Measurements from ENCODE around the gene SNAPC1. TPM values are rescaled to one million over a fixed set of nuclear protein-coding genes. Genes with fewer than 3 reads are reported as not detected.
"Not testable (repeated sequence)": the region's sequence is repeated elsewhere in the genome, so short reads cannot be mapped to it uniquely, and the experiment has no call there.

Gene SNAPC1
- total and polyA plus RNA-seq, 7 donors: 0.92 to 7.8 (median 4.1) TPM

DNA sequence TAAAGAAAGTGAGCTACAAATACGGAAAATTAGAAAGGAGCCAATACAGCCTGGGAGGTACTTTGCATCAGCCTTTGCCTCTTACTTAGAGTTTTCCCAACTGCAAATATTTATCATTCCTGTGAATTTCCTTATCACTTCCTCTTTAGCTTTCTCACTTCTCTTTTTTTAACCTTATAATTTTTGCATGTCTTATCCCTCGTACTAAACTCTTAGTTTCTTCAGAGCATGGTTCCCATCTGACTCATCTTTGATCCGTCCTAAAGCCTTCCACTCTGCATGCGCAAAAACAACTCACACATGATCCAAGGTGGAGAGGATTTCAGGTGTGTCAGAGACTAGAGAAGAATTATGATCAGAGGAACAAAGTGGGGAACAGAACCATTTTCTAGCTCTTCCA, 9.6 kb upstream of the SNAPC1 start:
- 43 to 53% methylated on average over 4 of the region's 4 CpGs for WGBS, 2 donors
- H3K4me1 ChIP-seq: peaks cover 0 to 22% (median 8%) of the 10 kb centered on the region in 4 donors
- peak overlapping the region in 2 of 4 donors; percentile 88 to 93 for H3K27ac ChIP-seq
- intact Hi-C loops (cut with DNase I): loop anchor here (5.0 kb wide), 1 partner anchor 280 kb away; no protein-coding TSS in a partner anchor
- H3K4me3 ChIP-seq: no peak overlapping the region
- no peak for DNase-seq
- H3K36me3 ChIP-seq: peaks cover 0 to 7% (median 0%) of the 10 kb centered on the region in 4 donors
- H3K9me3 ChIP-seq: no peaks in the 10 kb centered on the region
- TF ChIP-seq POLR2AphosphoS5 (IDR thresholded peaks at IDR 0.05): no peak
- no peak for TF ChIP-seq POLR2A (IDR thresholded peaks at IDR 0.05)
- TF ChIP-seq EP300 (IDR thresholded peaks at IDR 0.05): no peak
- TF ChIP-seq, protein P1, sequence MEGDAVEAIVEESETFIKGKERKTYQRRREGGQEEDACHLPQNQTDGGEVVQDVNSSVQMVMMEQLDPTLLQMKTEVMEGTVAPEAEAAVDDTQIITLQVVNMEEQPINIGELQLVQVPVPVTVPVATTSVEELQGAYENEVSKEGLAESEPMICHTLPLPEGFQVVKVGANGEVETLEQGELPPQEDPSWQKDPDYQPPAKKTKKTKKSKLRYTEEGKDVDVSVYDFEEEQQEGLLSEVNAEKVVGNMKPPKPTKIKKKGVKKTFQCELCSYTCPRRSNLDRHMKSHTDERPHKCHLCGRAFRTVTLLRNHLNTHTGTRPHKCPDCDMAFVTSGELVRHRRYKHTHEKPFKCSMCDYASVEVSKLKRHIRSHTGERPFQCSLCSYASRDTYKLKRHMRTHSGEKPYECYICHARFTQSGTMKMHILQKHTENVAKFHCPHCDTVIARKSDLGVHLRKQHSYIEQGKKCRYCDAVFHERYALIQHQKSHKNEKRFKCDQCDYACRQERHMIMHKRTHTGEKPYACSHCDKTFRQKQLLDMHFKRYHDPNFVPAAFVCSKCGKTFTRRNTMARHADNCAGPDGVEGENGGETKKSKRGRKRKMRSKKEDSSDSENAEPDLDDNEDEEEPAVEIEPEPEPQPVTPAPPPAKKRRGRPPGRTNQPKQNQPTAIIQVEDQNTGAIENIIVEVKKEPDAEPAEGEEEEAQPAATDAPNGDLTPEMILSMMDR (IDR thresholded peaks at IDR 0.05): no peak
- no peaks in the 10 kb centered on the region for H3K27me3 ChIP-seq

DNA sequence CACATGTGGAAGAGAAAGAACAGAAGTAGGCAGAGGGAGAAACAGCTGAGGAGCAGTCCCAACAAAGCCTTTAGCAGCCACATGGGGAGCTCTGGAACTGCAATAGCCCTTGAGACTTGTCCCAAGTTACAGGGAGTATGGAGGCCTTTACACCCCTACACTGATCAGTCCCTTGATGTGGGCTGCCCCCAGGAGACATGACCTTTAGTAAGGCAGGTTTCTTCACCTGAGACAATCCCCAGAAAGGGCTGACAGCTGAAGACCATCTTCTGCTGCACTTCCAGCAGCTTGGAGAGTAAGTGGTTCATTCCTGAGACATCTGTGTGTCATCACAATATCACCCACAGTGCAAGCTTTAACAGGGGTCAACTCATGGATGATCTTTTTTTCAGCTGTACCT, 8.6 kb upstream of the SNAPC1 start:
- H3K9me3 ChIP-seq: no peaks in the 10 kb centered on the region
- no peak for DNase-seq
- intact Hi-C loops (cut with DNase I): loop anchor here (5.0 kb wide), 1 partner anchor 281 kb away; no protein-coding TSS in a partner anchor
- no peaks in the 10 kb centered on the region for H3K27me3 ChIP-seq
- TF ChIP-seq POLR2AphosphoS5 (IDR thresholded peaks at IDR 0.05) (no peak), EP300 (IDR thresholded peaks at IDR 0.05) (no peak), POLR2A (IDR thresholded peaks at IDR 0.05) (no peak)
- TF ChIP-seq, protein P1 (IDR thresholded peaks at IDR 0.05): no peak
- H3K4me1 ChIP-seq: peaks cover 0 to 22% (median 8%) of the 10 kb centered on the region in 4 donors
- H3K36me3 ChIP-seq: no peaks in the 10 kb centered on the region
- no peak overlapping the region for H3K27ac ChIP-seq
- H3K4me3 ChIP-seq: no peak overlapping the region

DNA sequence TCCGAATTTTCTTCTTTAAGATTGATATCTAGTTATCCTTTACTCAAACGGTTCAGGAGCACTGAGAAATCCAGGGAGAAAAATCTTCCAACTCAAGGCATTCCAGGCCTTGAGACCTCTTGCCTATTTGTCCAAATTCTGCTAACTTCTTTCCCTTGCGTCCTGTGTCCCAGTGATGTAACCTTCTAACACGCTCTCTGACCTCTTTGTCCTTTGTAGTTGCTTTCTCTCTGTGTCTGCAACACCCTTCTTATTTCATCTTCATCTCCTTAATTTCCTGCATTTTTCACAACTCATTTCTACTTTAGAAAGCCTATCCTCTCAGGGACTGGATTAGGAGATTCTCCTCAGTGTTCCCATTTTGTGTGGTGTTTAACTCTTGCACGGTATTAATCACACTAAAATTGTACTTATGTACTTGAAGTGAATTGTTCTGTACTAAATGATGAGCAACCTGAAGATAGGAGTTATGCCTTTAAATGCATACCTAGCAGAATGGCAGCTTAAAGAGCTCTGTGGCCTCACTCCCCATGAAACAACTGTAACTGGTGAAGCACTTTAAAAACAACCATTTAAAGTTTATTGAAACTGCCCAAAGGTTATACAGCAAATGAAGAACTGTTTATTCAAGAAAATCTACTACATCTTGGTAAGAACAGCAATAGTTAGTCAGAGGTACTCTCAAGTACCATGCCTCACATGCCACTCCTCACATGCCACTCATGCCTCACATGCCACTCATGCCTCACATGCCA, 7.4 kb upstream of the SNAPC1 start:
- Histone ChIP-seq H3K9me3 (no peaks in the 10 kb centered on the region), H3K4me1 (peaks cover 0 to 15% (median 7%) of the 10 kb centered on the region in 4 donors), H3K36me3 (no peaks in the 10 kb centered on the region), H3K27me3 (no peaks in the 10 kb centered on the region), H3K27ac (peak overlapping the region in 1 of 4 donors; percentile 66), H3K4me3 (no peak overlapping the region)
- intact Hi-C loops (cut with DNase I): loop anchor here (5.0 kb wide), 1 partner anchor 283 kb away; no protein-coding TSS in a partner anchor
- TF ChIP-seq POLR2AphosphoS5 (IDR thresholded peaks at IDR 0.05) (no peak), EP300 (IDR thresholded peaks at IDR 0.05) (no peak), POLR2A (IDR thresholded peaks at IDR 0.05) (no peak)
- TF ChIP-seq, protein P1 (IDR thresholded peaks at IDR 0.05): no peak
- 85 to 87% methylated on average over 5 of the region's 5 CpGs for WGBS, 2 donors
- no peak for DNase-seq

DNA sequence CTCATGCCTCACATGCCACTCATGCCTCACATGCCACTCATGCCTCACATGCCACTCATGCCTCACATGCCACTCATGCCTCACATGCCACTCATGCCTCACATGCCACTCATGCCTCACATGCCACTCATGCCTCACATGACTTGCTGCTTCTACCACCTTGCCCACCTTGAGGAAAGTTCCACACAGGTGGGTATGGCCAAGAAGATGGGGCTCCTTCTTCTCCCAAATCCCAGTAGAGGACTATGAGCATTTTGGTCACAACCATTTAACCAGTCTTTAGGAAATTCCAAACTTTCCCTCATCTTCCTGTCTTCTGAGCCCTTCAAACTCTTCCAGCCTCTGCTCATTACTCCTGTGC, 6.9 kb upstream of the SNAPC1 start:
- H3K36me3 ChIP-seq; intact Hi-C loops (cut with DNase I); H3K4me1 ChIP-seq; DNase-seq; H3K27me3 ChIP-seq; H3K4me3 ChIP-seq; H3K9me3 ChIP-seq: not testable (repeated sequence)
- peak overlapping the region in 1 of 4 donors; percentile 66 for H3K27ac ChIP-seq

DNA sequence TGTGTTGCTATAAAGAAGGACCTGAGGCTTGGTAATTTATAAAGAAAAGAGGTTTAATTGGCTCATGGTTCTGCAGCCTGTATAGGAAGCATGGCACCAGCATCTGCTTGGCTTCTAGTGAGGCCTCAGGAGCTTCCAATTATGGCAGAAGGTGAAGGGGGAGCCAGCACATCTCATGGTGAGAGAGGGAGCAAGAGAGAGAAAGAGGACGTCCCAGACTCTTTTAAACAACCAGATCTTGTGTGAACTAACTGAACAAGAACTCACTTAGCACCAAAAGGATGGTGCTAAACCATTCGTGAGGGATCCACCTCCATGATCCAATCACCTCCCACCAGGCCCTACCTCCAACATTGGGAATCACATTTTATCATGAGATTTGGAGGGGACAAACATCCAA, 6.1 kb upstream of the SNAPC1 start:
- intact Hi-C loops (cut with DNase I): no loop called here
- no peaks in the 10 kb centered on the region for H3K36me3 ChIP-seq
- peaks cover 0 to 5% (median 2%) of the 10 kb centered on the region in 4 donors for H3K4me1 ChIP-seq
- no peak for DNase-seq
- WGBS, 2 donors: 82 to 88% methylated on average over 2 of the region's 2 CpGs
- TF ChIP-seq POLR2A (IDR thresholded peaks at IDR 0.05): no peak
- no peak for TF ChIP-seq EP300 (IDR thresholded peaks at IDR 0.05)
- H3K9me3 ChIP-seq: no peaks in the 10 kb centered on the region
- H3K27me3 ChIP-seq: no peaks in the 10 kb centered on the region
- H3K4me3 ChIP-seq: no peak overlapping the region
- no peak overlapping the region for H3K27ac ChIP-seq
